ENCODE measurements around the gene SEC31A. TPM values are rescaled to one million over a fixed set of nuclear protein-coding genes. Genes with fewer than 3 reads are reported as not detected.

The SEC31A gene
- polyA plus RNA-seq, 5 donors, result 223 to 260 (median 248) TPM

GRCh38 chr4:82798168-82799005 is 92.6 kb downstream of the SEC31A start, which contains the start of gene SCD5:
TSS of gene SCD5 (minus strand) at chr4:82798796. CDS start at chr4:82798537, 259 bp downstream.
- DNase-seq, result peak; percentile 88 to 91

GRCh38 chr4:82797405-82798111 is 93.4 kb downstream of the SEC31A start:
- DNase-seq, result no peak

DNA sequence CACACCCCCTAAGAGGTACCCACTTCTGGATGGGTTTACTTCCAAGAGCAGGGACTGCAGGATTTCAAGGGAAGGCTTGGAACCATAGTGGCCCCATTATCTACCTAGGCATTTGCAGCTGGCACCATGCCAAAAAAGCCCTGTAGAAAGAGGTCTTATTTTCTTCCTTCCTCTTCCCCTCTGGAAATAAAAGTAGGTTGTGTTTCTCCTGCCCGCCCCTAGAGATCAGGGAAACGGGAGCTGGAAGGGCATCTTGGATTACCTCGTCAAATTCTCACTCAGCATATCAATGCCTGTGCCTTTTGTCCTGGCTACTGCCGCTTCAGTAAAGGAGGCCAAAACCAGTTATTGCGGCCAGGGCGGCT is 93.9 kb downstream of the SEC31A start:
- DNase-seq, result no peak

DNA sequence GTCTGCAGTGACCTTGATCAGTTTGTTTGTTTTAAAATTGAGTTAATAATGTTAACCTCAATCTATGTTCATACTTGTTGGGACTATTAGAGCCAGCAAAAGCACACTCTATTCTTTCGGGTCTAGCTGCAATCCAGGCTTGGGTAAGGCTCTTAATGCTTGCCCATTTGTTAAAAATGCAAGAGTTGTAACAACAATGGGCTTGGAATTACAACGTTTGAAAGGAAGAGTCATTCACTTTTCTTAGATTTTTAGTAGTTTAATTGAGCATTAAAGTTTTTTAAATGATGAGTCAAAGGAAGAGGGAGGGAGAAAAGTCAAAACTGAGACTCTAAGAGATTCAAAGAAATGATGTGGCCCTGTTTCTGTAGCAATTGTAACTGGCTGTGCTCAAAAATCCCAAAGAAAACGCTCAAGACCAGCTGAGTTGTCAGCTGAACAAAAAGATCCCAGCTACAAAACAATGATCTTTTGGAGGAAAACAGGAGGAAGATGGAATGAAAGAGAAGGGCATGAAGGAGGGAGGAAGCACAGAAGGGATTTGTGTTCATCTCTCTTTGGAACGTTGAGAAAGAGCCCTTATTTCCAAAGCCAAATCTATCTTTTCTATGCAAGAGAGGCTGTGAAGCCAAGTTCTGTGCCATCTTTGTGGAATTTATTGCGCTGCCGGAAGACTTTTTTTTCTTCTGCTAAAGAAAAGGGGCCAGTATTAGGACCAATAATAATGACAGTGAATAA is 97.9 kb downstream of the SEC31A start:
- DNase-seq, result no peak

DNA sequence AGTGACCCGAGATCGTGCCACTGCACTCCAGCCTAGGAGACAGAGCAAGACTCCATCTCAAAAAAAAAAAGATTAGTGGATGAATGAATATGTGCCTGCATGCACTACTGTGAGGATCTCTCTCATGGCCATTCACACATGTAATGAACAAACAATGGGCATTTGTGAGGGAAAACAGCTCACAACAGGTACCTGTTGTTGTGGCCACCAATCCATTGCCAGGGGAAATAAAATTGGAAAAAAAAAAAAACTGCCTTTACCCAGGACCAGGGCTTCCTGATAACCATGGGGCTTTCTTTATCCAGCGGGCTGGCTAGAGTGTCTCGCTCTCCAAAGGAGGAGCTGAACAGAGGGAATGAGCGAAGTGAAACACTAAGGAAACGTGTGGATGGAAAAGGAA is 99.8 kb downstream of the SEC31A start:
- DNase-seq, result no peak

- DNase-seq, result no peak
These were observed 100.8 kb downstream of the SEC31A start for GRCh38 chr4:82790060-82790660.

GRCh38 chr4:82789025-82789776 is 101.8 kb downstream of the SEC31A start:
- DNase-seq, result no peak

DNA sequence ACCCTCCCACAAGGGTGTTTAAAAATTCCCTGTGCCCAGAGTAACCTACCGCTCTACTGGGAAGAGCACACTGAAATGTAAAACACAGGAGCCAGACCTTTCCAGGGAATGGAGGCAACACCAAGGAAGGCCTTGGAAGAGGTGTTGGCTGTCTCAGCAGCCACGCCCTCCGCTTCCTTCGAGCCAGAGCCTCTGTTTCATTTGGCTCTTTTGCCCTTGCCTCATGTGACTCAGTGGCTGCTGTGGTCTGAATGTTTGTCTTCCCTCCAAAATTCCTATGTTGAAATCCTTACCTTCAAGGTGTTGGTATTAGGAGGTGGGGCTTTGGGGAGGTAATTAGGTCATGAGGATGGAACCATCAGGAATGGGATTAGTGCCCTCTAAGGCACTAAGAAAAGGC is 103.6 kb downstream of the SEC31A start:
- no peak for DNase-seq

GRCh38 chr4:82786828-82787227 is 104.1 kb downstream of the SEC31A start:
- no peak for DNase-seq

DNA sequence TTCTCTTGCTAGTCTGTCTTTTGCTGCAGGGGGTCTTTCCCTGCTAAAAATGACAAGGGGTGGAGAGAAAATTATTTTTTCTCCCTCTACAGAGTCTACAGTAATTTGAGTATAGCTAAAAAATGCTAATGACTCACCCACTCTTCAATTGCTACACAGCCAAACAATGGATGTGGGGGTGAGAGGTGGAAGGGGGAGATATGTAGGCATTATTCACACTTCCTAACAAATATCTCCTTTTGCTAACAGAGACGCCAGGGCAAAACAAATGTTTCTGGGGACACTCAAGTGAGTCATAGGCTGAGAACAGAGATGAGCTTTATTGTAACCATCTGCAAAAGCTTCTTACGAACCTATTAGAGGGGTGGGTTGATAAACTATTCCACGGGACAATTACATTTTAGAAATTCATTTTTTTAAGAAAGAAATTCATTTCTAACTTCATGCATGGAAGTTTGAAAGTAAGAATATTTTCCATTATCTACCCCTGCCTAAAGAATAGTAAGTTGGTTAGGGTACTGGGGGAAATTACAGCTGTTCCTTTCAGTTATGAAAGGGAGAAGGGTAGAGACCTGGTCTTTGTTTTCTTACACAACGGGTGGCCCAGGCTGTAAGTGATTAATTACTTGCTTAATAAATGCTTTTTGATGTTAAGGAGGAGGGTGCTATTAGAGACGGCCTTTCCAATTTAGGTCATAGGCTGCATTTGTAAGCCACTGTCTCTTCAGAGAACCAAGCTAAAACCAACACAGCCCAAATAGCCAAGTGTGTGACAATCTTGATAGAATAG is 105.1 kb downstream of the SEC31A start:
- DNase-seq, result no peak

DNA sequence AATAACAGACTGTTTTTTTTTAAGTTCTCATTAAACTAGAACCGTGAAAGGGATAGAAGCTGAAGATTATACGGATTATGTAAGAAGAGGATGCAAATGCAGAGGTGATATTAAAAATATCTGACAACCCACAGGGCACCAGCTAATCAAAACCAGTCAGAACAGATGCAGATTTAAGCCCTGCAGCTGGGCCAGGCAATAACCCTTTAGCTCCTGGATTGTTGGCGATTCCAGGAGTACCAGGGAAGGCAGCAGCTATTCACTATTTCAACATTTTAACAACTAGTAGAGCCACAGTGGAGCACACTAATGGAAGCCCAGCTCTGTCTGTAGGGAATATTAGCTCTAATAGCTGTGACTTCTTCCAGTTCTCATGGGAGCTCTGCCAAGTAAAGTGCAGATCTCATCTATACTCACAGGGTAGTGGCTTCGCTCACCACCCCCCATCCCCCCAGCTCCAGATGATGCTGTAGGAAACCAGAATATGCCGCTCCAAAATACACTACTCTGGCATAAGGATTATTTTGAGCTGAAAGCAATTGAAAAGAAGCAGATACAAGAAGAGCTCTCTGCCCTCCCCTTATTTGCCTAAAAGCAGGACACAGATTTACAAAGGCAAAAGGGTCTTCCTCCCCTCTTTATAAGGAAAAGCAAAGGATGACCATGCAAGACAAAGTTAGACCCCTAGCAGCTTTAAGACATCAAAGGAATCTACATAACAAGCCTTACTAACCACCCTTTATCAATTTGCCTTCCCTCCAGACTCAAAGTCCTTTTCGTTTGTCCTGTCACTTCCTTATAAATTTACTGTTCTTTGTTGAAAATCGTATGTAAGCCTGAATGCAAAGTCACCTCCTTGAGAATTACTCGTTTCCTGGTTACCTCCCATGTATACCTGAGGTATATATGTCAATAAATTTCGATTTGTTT is 106.0 kb downstream of the SEC31A start:
- DNase-seq, result no peak

- DNase-seq, result no peak
These were observed 108.2 kb downstream of the SEC31A start for GRCh38 chr4:82782626-82783345.

GRCh38 chr4:82780752-82781231 is 110.2 kb downstream of the SEC31A start:
- DNase-seq, result peak; percentile 78 to 80

DNA sequence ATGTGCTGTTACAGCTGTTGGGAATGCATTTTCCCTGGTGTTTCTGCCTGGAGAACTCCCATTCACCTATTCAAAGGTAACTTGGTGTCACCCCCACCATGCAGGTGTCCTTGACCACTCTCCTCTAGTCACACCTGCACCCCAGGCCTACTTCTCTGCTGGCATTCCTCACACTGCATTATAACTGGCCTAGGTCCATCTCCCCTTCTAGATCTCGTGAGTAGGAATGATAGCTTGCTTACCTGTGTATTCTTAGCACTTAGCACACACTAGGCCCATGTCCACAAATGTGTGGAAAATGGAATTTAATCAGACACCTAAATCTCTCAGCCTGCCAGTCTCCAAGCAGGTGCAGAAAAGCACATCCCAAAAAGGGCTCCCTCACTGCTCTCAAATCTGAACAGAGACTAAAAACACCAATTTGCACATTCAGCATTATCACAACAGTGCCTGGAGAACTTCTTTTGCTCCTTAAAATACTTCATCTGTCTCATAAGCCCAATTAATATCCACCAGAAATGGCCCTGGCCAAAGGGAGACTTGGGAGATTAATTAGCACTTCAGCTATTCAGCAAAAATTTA is 110.7 kb downstream of the SEC31A start:
- DNase-seq, result no peak

GRCh38 chr4:82779032-82779431 is 111.9 kb downstream of the SEC31A start:
- DNase-seq, result no peak

- DNase-seq, result no peak
These were observed 113.0 kb downstream of the SEC31A start for GRCh38 chr4:82777857-82778525.

DNA sequence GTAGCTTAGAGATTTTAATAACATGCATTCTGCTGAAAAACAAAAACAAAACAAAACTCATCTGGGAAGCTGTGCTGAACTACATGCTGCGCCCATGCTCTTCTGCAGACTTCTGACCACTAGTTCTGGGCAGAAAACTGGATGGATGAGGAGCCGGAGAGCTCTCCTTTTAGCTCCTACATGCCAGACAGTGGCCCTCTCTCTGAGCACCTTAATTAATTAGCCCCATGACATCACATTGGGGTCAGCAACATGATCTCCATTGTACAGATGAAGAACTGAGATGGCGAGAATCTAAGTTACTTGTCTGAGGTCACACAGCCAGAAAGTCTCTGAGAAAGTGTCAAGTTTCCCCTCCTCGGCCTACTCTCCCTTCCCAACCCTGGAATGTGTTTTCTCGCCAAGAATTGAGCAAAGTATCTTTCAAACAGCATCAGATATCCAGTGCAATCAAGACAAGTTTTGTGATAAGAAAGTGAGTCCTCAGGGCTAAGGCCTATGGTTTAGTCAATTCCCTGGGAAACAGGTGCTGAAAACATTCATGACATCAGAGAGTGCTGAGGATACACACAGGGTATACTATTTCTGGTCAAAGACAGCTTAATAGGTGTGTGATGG is 113.9 kb downstream of the SEC31A start:
- DNase-seq, result no peak
